ENCODE measurements around the gene ADAMTS14.

DNA sequence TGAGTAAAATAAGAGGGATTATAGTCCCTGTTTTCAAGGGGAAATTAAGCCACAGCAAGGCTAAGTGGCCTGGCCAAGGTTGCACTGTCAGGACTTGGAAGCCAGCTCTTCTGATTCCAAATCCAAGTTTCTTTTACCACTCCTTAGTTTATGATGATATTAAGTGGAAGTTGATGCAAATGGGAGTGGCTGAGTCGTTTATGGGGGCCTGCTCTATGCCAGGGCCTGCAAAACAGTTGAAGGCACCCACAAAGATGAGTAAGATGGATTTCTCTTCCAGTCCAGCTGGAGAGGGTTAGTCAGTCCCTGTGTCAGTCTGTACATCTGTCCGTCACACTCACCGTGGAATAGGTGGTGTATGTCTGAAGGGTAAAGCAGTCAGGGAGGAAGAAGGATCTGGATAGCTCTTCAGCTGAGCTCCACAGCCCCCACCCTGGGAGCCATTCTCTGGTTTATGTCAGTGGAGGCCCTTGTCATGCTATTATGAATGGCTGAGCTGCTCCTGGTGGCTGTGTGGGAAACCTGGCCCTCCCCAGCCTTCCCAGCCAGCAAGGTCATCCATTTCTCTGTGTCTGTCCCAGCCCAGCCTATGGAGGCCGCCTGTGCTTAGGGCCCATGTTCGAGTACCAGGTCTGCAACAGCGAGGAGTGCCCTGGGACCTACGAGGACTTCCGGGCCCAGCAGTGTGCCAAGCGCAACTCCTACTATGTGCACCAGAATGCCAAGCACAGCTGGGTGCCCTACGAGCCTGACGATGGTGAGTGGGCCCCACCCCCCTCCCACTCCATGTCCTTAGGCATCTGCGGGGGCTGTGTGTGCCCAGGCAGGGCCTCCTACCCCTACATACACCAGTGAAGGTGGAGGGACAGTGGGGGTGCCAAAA is 68.3 kb downstream of the ADAMTS14 start:
- TF ChIP-seq, protein P1, sequence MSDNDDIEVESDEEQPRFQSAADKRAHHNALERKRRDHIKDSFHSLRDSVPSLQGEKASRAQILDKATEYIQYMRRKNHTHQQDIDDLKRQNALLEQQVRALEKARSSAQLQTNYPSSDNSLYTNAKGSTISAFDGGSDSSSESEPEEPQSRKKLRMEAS (IDR thresholded peaks at IDR 0.05; ENCODE audit: low read depth, low read length) = no peak
- TF ChIP-seq, protein P2, sequence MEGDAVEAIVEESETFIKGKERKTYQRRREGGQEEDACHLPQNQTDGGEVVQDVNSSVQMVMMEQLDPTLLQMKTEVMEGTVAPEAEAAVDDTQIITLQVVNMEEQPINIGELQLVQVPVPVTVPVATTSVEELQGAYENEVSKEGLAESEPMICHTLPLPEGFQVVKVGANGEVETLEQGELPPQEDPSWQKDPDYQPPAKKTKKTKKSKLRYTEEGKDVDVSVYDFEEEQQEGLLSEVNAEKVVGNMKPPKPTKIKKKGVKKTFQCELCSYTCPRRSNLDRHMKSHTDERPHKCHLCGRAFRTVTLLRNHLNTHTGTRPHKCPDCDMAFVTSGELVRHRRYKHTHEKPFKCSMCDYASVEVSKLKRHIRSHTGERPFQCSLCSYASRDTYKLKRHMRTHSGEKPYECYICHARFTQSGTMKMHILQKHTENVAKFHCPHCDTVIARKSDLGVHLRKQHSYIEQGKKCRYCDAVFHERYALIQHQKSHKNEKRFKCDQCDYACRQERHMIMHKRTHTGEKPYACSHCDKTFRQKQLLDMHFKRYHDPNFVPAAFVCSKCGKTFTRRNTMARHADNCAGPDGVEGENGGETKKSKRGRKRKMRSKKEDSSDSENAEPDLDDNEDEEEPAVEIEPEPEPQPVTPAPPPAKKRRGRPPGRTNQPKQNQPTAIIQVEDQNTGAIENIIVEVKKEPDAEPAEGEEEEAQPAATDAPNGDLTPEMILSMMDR (IDR thresholded peaks at IDR 0.05; ENCODE audit: low read depth, low read length) = no peak
- no peak for TF ChIP-seq MYC (IDR thresholded peaks at IDR 0.05; ENCODE audit: low read depth, low read length)

Measured in NB4 (cell line).